Coronary artery (tissue), 2 donors: ENCODE data around the gene GPRC5C.

Experiments used
- DNase-seq: peaks from one replicate; pipeline ENCODE4 v3.0.0-alpha.2; 2017; ENCODE audit warnings: low spot score
- H3K27ac ChIP-seq, 2 donors: fragments of 200-600 bp; sonication (generic); one replicate each; pipeline ENCODE4 v1.5.1; 2016 to 2019
- H3K4me3 ChIP-seq: fragments of 200-600 bp; sonication (generic); 2 replicates; pipeline ENCODE4 v1.5.1; 2016; ENCODE audit warnings: mild to moderate bottlenecking, moderate library complexity
- TF ChIP-seq, protein P1 (sequence below): fragments of 200-600 bp; sonication (generic); IDR thresholded peaks from one replicate; pipeline ENCODE4 v1.5.1; 2019; ENCODE audit warnings: antibody characterized with exemption

The GPRC5C gene, protein sequence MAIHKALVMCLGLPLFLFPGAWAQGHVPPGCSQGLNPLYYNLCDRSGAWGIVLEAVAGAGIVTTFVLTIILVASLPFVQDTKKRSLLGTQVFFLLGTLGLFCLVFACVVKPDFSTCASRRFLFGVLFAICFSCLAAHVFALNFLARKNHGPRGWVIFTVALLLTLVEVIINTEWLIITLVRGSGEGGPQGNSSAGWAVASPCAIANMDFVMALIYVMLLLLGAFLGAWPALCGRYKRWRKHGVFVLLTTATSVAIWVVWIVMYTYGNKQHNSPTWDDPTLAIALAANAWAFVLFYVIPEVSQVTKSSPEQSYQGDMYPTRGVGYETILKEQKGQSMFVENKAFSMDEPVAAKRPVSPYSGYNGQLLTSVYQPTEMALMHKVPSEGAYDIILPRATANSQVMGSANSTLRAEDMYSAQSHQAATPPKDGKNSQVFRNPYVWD

DNA sequence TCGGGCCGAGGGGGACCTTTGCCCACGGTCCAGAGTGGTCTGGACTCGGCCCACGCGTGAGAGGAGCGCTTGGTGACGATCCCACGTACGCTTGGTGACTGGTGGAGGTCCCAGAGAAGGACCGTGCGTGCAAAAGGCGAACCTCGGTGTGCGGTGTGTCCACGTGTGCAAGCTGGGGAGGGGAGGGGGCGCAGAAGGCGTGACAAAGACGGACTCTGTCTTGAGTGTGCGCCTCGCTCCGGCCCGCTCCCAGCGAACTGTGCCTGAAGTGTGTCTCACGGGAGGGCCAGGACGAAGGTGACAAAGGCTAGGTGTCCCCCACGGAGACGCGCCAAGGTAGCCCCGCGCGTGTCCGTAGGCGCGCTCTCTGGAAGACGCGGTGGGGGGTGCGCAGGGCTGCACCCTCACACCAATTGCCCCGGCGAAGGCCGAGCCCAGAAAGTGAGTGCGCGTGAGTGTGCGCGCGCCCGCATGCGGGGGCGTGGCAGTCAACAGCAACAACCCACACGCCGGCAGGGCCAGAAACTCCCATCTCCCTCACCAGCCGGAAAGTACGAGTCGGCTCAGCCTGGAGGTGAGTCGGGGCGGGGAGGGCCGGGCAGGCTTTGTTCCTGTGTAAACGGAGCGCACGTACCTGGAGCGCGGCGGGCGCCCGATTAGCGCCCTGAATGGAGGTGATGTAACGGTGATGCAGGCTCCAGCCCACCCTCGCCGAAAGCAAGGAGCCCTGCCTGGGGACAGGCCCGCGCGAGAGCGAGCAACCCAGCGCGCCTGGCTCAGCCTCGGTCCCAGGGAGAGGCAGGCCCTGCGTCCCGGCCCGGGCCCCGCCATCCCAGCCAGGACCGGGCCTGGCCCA is at the start of gene GPRC5C:
Gene GPRC5C, plus strand, starts transcription at position 521 of the 856 bp plus-strand sequence. CDS start 7,689 bp downstream, outside the sequence.
- TF ChIP-seq, protein P1, sequence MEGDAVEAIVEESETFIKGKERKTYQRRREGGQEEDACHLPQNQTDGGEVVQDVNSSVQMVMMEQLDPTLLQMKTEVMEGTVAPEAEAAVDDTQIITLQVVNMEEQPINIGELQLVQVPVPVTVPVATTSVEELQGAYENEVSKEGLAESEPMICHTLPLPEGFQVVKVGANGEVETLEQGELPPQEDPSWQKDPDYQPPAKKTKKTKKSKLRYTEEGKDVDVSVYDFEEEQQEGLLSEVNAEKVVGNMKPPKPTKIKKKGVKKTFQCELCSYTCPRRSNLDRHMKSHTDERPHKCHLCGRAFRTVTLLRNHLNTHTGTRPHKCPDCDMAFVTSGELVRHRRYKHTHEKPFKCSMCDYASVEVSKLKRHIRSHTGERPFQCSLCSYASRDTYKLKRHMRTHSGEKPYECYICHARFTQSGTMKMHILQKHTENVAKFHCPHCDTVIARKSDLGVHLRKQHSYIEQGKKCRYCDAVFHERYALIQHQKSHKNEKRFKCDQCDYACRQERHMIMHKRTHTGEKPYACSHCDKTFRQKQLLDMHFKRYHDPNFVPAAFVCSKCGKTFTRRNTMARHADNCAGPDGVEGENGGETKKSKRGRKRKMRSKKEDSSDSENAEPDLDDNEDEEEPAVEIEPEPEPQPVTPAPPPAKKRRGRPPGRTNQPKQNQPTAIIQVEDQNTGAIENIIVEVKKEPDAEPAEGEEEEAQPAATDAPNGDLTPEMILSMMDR, result no peak
- DNase-seq, result no peak

DNA sequence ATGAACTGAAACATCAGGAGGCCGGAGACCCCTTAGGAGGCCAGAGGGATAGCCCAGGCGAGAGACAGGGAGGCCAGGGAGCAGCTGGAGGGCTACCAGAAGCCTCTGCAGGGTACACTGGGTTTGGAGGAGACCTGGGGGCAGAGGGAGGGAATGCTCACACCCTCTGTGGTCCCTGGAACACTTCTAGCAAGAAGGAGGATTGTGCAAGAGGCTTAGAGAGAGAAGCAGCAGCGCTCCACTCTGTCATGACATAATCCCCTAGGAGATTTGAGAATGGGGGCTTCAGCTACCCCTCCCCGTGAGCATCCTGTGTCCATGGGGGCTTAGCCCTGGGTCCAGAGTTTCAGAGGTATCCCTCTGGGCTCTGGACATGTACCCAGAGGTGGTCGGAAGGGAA is 48.7 kb upstream of the GPRC5C start:
- TF ChIP-seq, protein P1, result no peak
- Histone ChIP-seq H3K27ac (no peak overlapping the region), H3K4me3 (no peak overlapping the region)
- DNase-seq, result no peak

More for the DNA sequence above, at the start of gene GPRC5C:
- Histone ChIP-seq H3K27ac (peak within 1 kb of the TSS; percentile 97 to 98), H3K4me3 (peak within 1 kb of the TSS; percentile 80)

DNA sequence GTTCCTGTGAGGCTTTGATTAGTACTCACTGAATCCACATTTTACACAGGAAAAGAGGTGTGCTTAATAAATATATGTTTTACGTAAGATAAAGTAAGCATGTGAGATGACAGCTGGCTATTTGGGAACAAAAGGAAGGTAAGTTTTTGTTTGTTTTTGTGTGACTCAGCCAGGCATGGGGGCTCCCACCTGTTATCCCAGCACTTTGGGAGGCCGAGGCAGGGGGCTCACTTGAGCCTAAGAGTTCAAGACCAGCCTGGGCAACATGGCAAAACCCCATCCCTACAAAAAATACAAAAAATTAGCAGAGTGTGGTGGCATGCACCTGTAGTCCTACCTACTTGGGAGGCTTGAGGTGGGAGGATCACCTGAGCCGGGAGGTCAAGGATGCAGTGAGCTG is 46.7 kb upstream of the GPRC5C start:
- H3K4me3 ChIP-seq, result no peak overlapping the region
- H3K27ac ChIP-seq, result no peak overlapping the region
- DNase-seq, result no peak
- TF ChIP-seq, protein P1, result no peak

DNA sequence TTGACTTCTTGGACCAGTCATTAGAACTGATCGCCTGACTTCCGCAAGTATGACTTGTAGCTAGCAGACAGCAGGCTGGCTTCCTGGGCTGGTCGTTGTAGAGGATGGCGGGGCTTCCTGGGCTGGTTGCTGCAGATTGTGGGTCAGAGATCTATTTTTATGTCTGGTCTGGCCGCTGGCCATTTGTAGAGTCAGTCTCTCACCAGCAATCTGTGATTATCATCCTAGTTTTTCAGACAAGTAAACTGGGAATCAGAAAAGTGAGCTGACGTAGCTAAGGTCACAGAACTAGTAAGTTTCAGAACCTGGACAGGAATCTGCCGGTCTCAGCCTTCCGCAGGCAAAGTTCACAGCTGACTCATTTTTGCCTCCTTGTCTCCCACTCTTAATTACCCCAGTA is 45.5 kb upstream of the GPRC5C start:
- Histone ChIP-seq H3K4me3 (no peak overlapping the region), H3K27ac (peak overlapping the region; percentile 26 to 32)
- TF ChIP-seq, protein P1, result no peak
- no peak for DNase-seq

DNA sequence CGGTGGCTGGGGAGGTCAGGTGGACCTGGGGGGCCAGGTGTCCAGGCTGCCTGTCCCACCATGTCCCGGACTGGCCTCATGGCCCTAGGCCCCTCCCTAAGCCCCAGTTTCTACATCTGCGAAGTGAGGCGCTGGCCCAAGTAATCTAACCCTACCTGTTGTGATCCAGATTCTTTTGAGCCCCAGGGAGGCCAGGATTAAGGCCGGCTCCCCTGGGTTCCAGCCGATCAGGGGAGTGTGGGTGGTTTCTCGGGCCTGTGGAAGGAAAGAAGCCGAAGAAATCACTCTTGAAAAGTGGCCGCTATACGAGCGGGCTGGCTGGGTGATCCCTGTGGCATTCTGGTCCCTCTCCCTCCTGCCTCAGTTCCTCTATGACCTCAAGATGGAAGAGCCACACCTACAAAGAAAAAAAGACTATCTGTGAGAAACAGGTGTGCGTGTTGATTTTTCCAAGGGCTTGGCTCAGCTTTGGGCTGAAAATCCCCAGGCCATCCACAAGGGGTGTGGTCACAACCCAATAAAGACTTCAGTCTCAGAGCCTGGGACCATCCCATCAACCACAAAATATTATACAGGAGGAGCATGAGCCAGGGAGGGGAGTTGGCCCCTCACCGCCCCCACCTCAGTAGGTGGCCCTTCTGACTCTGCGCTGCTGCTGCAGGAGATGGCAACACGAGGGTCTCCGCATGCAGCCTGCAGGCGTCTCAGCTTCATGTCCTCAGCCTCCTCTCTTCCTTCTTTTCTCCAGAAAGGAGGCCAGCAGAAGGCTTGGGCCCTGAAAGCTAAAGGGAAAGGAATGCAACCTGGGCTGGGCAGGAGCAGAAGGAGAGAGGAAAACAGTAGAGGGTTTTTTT is 44.3 kb upstream of the GPRC5C start:
- DNase-seq, result no peak
- Histone ChIP-seq H3K4me3 (no peak overlapping the region), H3K27ac (no peak overlapping the region)
- TF ChIP-seq, protein P1, result no peak

DNA sequence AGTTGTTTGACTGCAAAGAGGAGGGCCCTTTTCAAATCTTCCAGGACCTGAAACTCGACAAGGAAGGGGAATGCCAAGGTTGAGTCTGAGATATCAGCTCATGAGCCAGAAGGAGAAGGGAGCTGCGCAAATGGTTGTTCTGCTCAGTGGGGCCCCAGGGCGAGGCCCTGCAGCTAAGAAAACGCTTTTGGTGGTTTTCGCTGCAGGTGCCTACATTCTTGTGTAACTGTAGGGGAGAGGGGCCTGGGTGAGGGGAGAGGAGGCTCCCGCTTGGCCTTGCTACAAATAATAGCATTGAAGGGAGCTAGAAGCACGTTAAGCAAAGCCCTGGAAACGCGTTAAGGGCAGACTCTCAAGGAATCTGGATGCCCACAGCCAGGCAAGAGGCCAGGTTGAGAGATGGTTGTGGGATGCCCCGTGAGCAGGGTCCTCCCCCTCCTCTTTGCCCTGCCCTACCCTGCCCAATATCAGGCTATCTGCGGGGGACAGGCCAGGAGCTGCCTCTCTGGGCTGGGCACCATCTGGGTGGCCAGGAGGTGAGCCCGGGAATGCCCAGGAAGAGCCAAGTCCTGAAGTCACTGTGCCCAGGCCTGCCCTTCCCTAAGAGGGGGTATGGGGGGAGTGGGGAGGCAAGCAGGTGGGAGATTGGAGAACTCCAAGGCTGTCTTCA is 42.7 kb upstream of the GPRC5C start:
- H3K4me3 ChIP-seq, result no peak overlapping the region
- H3K27ac ChIP-seq, result no peak overlapping the region
- TF ChIP-seq, protein P1, result no peak
- DNase-seq, result no peak
